PC-9 (cell line): Measurements from ENCODE around the gene ALK.

ENCODE experiments used
- EZH2 ChIP-seq: fragments of 200-600 bp; sonication (generic); IDR thresholded peaks from 2 replicates; pipeline ENCODE4 v1.8.0; 2017; ENCODE audit warnings: antibody characterized with exemption, low read depth
- TF ChIP-seq, protein P1 (sequence below): fragments of 200-600 bp; sonication (generic); conservative IDR thresholded peaks from 2 replicates; pipeline ENCODE4 v1.6.1; 2017; ENCODE audit warnings: mixed run types, antibody characterized with exemption, mild to moderate bottlenecking, moderate library complexity

DNA sequence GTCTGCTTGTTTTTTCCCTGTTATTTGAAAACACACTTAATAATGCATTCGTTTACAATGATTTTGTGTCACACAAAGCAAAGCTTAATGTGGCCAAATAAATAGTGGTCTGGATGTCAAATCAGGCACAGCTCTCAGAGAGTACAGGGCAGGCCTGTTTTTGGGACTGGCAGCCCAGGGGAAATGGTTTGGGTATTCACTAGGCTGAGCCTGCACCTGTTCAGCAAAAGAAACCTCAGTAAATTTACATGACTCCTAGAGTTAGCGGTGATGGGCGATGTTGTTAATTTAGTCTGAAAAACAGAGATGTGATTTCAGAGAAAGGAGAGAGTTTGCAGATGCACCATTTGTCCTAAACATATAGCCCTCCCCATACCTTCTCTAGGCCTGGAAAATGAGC lies 197.1 kb downstream of the ALK start:
- TF ChIP-seq, protein P1, sequence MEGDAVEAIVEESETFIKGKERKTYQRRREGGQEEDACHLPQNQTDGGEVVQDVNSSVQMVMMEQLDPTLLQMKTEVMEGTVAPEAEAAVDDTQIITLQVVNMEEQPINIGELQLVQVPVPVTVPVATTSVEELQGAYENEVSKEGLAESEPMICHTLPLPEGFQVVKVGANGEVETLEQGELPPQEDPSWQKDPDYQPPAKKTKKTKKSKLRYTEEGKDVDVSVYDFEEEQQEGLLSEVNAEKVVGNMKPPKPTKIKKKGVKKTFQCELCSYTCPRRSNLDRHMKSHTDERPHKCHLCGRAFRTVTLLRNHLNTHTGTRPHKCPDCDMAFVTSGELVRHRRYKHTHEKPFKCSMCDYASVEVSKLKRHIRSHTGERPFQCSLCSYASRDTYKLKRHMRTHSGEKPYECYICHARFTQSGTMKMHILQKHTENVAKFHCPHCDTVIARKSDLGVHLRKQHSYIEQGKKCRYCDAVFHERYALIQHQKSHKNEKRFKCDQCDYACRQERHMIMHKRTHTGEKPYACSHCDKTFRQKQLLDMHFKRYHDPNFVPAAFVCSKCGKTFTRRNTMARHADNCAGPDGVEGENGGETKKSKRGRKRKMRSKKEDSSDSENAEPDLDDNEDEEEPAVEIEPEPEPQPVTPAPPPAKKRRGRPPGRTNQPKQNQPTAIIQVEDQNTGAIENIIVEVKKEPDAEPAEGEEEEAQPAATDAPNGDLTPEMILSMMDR, result no peak
- TF ChIP-seq EZH2, result no peak
